Smooth muscle cell (in vitro differentiated cells): ENCODE measurements around the gene DACH1. TPM values are rescaled to one million over a fixed set of nuclear protein-coding genes. Genes with fewer than 3 reads are reported as not detected.

Experiments
- DNase-seq: peaks from one replicate; lab custom pipeline; 2025; ENCODE audit not compliant: unreplicated experiment; lab: John Stamatoyannopoulos, UW
- H2AFZ ChIP-seq: fragments of 200-600 bp; sonication (generic); 2 replicates; pipeline ENCODE4 v1.6.0; 2016; ENCODE audit warnings: antibody characterized with exemption, low read depth, mild to moderate bottlenecking
- H3F3A ChIP-seq: fragments of 200-600 bp; sonication (generic); 2 replicates; pipeline ENCODE4 v1.6.0; 2017; ENCODE audit warnings: antibody characterized with exemption, low read depth
- H3K27ac ChIP-seq: fragments of 200-600 bp; sonication (generic); 2 replicates; pipeline ENCODE4 v1.5.1; 2016; ENCODE audit warnings: low read depth, mild to moderate bottlenecking
- H3K27me3 ChIP-seq: fragments of 200-600 bp; sonication (generic); 2 replicates; pipeline ENCODE4 v1.6.1; 2016; ENCODE audit warnings: low read depth, mild to moderate bottlenecking
- H3K36me3 ChIP-seq: fragments of 200-600 bp; sonication (generic); 2 replicates; pipeline ENCODE4 v1.5.1; 2016; ENCODE audit warnings: low read depth
- H3K4me1 ChIP-seq: fragments of 200-600 bp; sonication (generic); 2 replicates; pipeline ENCODE4 v1.5.1; 2016; ENCODE audit warnings: low read depth
- H3K4me2 ChIP-seq: fragments of 200-600 bp; sonication (generic); 2 replicates; pipeline ENCODE4 v1.6.0; 2016; ENCODE audit warnings: mild to moderate bottlenecking
- H3K4me3 ChIP-seq: fragments of 200-600 bp; sonication (generic); 2 replicates; pipeline ENCODE4 v1.5.1; 2016; ENCODE audit warnings: mild to moderate bottlenecking
- H3K79me2 ChIP-seq: fragments of 200-600 bp; sonication (generic); 2 replicates; pipeline ENCODE4 v1.6.0; 2016; ENCODE audit warnings: low read depth, mild to moderate bottlenecking
- H3K9ac ChIP-seq: fragments of 200-600 bp; sonication (generic); 2 replicates; pipeline ENCODE4 v1.6.0; 2016; ENCODE audit warnings: low read depth
- H3K9me3 ChIP-seq: fragments of 200-600 bp; sonication (generic); replicated peaks from 2 replicates; pipeline ENCODE4 v1.5.1; 2016; ENCODE audit warnings: low read depth
- H4K20me1 ChIP-seq: fragments of 200-600 bp; sonication (generic); 2 replicates; pipeline ENCODE4 v1.6.0; 2016; ENCODE audit warnings: low read depth
- WGBS: methylation state at CpG from one replicate; pipeline ENCODE4 v1.1.7; 2016; ENCODE audit warnings: low lambda C conversion rate; 5-methylcytosine and 5-hydroxymethylcytosine counted together
- polyA plus RNA-seq: library from polyadenylated mRNA; unstranded; fragments of >200 nt; fragmentation: Nextera tagmentation; extraction: Ambion mirVana; gene quantifications from 2 replicates; pipeline ENCODE4 v1.2.1, GENCODE V29; 2016
- total RNA-seq: library from RNA; depleted of rRNA; stranded (reverse); fragments of >200 nt; gene quantifications from 2 replicates; pipeline ENCODE4 v1.2.3, GENCODE V29; 2014
- TF ChIP-seq, protein P1 (sequence below): fragments of 200-600 bp; sonication (generic); IDR thresholded peaks from 2 replicates; pipeline ENCODE4 v1.5.1; 2017; ENCODE audit warnings: borderline replicate concordance, mild to moderate bottlenecking, antibody characterized with exemption; ENCODE audit not compliant: insufficient read depth, poor library complexity, severe bottlenecking

Gene DACH1
- total and polyA plus RNA-seq, 2 experiments from 2014 or later, result 0.33 to 1.6 TPM

DNA sequence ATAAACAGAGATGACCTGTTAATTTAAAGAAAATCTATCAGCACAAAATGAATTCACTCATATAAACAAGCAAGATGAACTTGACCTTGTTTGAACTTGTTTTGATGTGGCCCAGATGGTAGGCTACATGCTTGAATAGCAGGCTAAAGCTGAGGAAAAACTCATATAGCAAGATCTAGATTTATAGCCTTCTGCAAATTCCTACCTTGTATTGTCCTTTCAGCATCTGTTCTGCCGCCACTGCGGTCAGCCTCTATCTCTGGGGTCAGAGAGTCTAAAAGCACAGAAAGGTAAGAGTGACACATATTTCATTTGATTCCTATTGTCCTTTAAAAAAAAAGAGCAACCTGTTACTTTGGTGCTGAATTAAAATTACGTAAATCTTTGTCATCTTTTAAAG, 392.1 kb downstream of the DACH1 start:
- H3K27me3 ChIP-seq, result no peaks in the 10 kb centered on the region
- TF ChIP-seq, protein P1, sequence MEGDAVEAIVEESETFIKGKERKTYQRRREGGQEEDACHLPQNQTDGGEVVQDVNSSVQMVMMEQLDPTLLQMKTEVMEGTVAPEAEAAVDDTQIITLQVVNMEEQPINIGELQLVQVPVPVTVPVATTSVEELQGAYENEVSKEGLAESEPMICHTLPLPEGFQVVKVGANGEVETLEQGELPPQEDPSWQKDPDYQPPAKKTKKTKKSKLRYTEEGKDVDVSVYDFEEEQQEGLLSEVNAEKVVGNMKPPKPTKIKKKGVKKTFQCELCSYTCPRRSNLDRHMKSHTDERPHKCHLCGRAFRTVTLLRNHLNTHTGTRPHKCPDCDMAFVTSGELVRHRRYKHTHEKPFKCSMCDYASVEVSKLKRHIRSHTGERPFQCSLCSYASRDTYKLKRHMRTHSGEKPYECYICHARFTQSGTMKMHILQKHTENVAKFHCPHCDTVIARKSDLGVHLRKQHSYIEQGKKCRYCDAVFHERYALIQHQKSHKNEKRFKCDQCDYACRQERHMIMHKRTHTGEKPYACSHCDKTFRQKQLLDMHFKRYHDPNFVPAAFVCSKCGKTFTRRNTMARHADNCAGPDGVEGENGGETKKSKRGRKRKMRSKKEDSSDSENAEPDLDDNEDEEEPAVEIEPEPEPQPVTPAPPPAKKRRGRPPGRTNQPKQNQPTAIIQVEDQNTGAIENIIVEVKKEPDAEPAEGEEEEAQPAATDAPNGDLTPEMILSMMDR, result no peak
- no peak overlapping the region for H3K4me3 ChIP-seq
- DNase-seq, result no peak
- no peaks in the 10 kb centered on the region for H3K4me1 ChIP-seq
- H3K4me2 ChIP-seq, result no peak overlapping the region
- H3K27ac ChIP-seq, result no peak overlapping the region
- H3K79me2 ChIP-seq, result no peaks in the 10 kb centered on the region
- H3K9ac ChIP-seq, result no peak overlapping the region
- H3F3A ChIP-seq, result no peaks in the 10 kb centered on the region
- 95% methylated on average over 3 of the region's 3 CpGs for WGBS
- H2AFZ ChIP-seq, result no peak overlapping the region
- no peaks in the 10 kb centered on the region for H4K20me1 ChIP-seq
- no peaks in the 10 kb centered on the region for H3K9me3 ChIP-seq
- no peaks in the 10 kb centered on the region for H3K36me3 ChIP-seq

DNA sequence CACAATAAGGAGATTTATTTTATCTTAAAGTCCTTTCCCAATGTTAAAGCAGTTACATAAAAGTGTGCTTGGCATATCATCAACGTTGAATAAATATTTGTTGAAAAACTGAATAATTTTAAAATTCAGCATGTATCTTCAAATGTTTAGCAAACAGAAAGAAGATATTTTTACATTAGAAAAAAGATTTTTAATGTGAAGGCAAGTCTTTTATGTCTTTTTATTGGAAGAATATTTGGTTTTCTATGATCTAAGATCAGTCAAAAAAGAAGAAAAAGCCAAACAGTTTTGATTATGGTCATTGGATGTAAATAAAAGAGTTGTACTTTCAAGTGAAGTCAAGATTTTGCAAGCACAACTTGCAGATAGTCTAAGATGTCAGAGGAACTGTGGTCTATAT, 397.4 kb downstream of the DACH1 start:
- H3K36me3 ChIP-seq, result no peaks in the 10 kb centered on the region
- H3K79me2 ChIP-seq, result no peaks in the 10 kb centered on the region
- H3K4me1 ChIP-seq, result no peaks in the 10 kb centered on the region
- TF ChIP-seq, protein P1, result no peak
- no peaks in the 10 kb centered on the region for H3K27me3 ChIP-seq
- DNase-seq, result no peak
- no peaks in the 10 kb centered on the region for H4K20me1 ChIP-seq
- no peak overlapping the region for H3K4me3 ChIP-seq
- 80% methylated on average over 1 of the region's 1 CpG for WGBS
- H3K4me2 ChIP-seq, result no peak overlapping the region
- H3F3A ChIP-seq, result no peaks in the 10 kb centered on the region
- no peak overlapping the region for H3K27ac ChIP-seq
- no peak overlapping the region for H3K9ac ChIP-seq
- no peaks in the 10 kb centered on the region for H3K9me3 ChIP-seq
- H2AFZ ChIP-seq, result no peak overlapping the region

DNA sequence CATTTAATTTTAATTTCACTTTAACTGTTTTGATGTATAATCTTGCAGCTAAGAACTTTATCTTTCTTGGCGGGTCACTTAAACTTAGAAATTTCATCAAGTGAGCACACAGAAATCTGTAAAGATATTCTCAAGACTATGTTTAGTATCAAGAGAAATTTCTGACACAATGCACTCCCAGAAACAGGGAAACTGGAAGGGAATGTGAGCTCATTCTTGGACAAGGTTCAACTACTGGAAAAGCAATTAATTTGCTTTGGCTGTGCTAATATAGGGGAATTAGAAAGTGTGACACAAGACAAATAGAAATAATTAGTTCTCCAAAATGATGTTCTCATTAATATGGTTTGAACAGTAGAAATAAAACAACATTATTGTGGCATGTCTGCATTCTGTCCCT, 402.3 kb downstream of the DACH1 start:
- no peak overlapping the region for H3K27ac ChIP-seq
- TF ChIP-seq, protein P1, result no peak
- H3K4me2 ChIP-seq, result no peak overlapping the region
- H4K20me1 ChIP-seq, result no peaks in the 10 kb centered on the region
- H2AFZ ChIP-seq, result no peak overlapping the region
- no peaks in the 10 kb centered on the region for H3F3A ChIP-seq
- WGBS, result 76% methylated on average over 1 of the region's 1 CpG
- no peaks in the 10 kb centered on the region for H3K9me3 ChIP-seq
- no peaks in the 10 kb centered on the region for H3K27me3 ChIP-seq
- no peak overlapping the region for H3K9ac ChIP-seq
- H3K4me1 ChIP-seq, result no peaks in the 10 kb centered on the region
- H3K36me3 ChIP-seq, result no peaks in the 10 kb centered on the region
- H3K4me3 ChIP-seq, result no peak overlapping the region
- no peaks in the 10 kb centered on the region for H3K79me2 ChIP-seq
- DNase-seq, result no peak

DNA sequence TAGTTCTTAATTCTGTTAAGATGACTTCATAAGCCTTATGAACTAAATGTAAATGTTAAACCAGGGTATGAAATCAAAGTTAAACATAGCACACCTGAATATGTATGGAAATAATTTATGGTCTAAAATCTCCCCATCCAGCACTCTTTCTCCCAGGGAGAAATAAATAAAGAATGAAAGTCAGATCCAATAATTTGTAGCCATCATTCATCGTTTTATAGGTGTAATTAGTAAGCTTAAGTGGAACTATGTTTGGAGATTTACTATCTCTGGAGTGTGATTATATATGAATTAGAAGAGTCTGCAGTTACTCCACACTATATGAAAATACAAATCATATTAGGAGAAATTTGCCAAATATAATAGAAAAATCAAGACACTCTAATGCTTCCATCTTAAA, 405.1 kb downstream of the DACH1 start:
- Histone ChIP-seq H4K20me1 (no peaks in the 10 kb centered on the region), H3F3A (no peaks in the 10 kb centered on the region), H3K9ac (no peak overlapping the region), H3K4me1 (no peaks in the 10 kb centered on the region), H3K79me2 (no peaks in the 10 kb centered on the region), H2AFZ (no peak overlapping the region), H3K36me3 (no peaks in the 10 kb centered on the region), H3K4me2 (no peak overlapping the region), H3K9me3 (no peaks in the 10 kb centered on the region), H3K4me3 (no peak overlapping the region), H3K27me3 (no peaks in the 10 kb centered on the region), H3K27ac (no peak overlapping the region)
- 83% methylated on average over 1 of the region's 1 CpG for WGBS
- TF ChIP-seq, protein P1, result no peak
- DNase-seq, result no peak
